ENCODE data around the gene TP53BP2. TPM values are rescaled to one million over a fixed set of nuclear protein-coding genes. Genes with fewer than 3 reads are reported as not detected.

The TP53BP2 gene
- total and polyA plus RNA-seq, 10 of the 15 experiments (the other 5 are each of a cell fraction or from before 2014, with no cell fraction given), result 1.6 to 13.7 (median 5.6) TPM

DNA sequence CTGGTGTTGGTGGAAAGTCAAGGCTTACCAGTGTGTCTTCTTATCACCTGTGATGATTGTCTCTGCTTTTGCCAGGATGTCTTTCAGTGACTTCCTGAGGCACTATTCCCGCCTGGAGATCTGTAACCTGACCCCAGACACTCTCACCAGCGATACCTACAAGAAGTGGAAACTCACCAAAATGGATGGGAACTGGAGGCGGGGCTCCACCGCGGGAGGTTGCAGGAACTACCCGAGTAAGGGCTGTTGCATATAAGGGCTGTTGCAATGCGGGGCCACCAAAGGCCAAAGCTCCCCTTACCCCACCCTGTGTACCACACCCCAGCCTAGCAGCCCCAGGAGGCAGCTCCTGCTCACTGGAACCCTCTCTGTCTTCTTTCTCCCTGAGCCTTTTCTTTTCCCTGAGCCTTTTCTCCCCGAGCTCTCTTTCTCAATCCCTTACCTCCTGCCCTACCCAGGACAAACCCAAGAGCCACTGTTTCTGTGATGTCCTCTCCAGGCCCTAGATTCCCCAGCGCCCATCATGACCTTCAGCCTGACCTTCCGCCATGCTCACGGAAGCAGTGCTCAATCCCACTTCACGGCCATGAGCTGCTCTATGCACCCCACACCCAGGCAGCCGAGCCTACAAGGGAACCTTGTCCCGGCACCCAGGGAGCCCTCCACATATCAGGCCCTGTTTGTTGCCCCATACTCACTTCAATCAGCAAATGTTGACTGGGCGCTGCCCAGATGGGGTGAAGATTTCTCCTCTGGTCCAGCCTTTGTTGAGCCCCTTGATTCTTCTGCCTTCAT, 92.8 kb downstream of the TP53BP2 start (continued):
- TF ChIP-seq, protein P1, sequence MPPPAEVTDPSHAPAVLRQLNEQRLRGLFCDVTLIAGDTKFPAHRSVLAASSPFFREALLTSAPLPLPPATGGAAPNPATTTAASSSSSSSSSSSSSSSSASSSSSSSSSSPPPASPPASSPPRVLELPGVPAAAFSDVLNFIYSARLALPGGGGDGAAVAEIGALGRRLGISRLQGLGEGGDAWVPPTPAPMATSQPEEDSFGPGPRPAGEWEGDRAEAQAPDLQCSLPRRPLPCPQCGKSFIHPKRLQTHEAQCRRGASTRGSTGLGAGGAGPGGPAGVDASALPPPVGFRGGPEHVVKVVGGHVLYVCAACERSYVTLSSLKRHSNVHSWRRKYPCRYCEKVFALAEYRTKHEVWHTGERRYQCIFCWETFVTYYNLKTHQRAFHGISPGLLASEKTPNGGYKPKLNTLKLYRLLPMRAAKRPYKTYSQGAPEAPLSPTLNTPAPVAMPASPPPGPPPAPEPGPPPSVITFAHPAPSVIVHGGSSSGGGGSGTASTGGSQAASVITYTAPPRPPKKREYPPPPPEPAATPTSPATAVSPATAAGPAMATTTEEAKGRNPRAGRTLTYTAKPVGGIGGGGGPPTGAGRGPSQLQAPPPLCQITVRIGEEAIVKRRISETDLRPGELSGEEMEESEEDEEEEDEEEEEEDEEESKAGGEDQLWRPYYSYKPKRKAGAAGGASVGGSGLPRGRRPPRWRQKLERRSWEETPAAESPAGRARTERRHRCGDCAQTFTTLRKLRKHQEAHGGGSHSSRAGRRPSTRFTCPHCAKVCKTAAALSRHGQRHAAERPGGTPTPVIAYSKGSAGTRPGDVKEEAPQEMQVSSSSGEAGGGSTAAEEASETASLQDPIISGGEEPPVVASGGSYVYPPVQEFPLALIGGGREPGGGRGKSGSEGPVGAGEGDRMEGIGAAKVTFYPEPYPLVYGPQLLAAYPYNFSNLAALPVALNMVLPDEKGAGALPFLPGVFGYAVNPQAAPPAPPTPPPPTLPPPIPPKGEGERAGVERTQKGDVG (CRISPR knock-in tag; IDR thresholded peaks at IDR 0.05), result no peak
- TF ChIP-seq, protein P2, sequence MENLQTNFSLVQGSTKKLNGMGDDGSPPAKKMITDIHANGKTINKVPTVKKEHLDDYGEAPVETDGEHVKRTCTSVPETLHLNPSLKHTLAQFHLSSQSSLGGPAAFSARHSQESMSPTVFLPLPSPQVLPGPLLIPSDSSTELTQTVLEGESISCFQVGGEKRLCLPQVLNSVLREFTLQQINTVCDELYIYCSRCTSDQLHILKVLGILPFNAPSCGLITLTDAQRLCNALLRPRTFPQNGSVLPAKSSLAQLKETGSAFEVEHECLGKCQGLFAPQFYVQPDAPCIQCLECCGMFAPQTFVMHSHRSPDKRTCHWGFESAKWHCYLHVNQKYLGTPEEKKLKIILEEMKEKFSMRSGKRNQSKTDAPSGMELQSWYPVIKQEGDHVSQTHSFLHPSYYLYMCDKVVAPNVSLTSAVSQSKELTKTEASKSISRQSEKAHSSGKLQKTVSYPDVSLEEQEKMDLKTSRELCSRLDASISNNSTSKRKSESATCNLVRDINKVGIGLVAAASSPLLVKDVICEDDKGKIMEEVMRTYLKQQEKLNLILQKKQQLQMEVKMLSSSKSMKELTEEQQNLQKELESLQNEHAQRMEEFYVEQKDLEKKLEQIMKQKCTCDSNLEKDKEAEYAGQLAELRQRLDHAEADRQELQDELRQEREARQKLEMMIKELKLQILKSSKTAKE (IDR thresholded peaks at IDR 0.05; ENCODE audit: low read depth, poor library complexity, severe bottlenecking), result no peak
- TF ChIP-seq, protein P3, sequence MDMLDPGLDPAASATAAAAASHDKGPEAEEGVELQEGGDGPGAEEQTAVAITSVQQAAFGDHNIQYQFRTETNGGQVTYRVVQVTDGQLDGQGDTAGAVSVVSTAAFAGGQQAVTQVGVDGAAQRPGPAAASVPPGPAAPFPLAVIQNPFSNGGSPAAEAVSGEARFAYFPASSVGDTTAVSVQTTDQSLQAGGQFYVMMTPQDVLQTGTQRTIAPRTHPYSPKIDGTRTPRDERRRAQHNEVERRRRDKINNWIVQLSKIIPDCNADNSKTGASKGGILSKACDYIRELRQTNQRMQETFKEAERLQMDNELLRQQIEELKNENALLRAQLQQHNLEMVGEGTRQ (IDR thresholded peaks at IDR 0.05; ENCODE audit: borderline replicate concordance, low read depth, low read length), result no peak
- TF ChIP-seq KDM1A (IDR thresholded peaks at IDR 0.05; ENCODE audit: borderline replicate concordance) (no peak), NRF1 (conservative IDR thresholded peaks at IDR 0.05; ENCODE audit: low read depth, low read length) (no peak), ATF7 (IDR thresholded peaks at IDR 0.05; ENCODE audit: low read depth) (no peak), RBBP5 (conservative IDR thresholded peaks at IDR 0.05) (no peak), HCFC1 (IDR thresholded peaks at IDR 0.05; ENCODE audit: low read length) (no peak), SMC3 (IDR thresholded peaks at IDR 0.05; ENCODE audit: borderline replicate concordance, low read length) (no peak), TAF1 (IDR thresholded peaks at IDR 0.05; ENCODE audit: borderline replicate concordance, low read depth, low read length) (no peak)
- TF ChIP-seq, protein P4, sequence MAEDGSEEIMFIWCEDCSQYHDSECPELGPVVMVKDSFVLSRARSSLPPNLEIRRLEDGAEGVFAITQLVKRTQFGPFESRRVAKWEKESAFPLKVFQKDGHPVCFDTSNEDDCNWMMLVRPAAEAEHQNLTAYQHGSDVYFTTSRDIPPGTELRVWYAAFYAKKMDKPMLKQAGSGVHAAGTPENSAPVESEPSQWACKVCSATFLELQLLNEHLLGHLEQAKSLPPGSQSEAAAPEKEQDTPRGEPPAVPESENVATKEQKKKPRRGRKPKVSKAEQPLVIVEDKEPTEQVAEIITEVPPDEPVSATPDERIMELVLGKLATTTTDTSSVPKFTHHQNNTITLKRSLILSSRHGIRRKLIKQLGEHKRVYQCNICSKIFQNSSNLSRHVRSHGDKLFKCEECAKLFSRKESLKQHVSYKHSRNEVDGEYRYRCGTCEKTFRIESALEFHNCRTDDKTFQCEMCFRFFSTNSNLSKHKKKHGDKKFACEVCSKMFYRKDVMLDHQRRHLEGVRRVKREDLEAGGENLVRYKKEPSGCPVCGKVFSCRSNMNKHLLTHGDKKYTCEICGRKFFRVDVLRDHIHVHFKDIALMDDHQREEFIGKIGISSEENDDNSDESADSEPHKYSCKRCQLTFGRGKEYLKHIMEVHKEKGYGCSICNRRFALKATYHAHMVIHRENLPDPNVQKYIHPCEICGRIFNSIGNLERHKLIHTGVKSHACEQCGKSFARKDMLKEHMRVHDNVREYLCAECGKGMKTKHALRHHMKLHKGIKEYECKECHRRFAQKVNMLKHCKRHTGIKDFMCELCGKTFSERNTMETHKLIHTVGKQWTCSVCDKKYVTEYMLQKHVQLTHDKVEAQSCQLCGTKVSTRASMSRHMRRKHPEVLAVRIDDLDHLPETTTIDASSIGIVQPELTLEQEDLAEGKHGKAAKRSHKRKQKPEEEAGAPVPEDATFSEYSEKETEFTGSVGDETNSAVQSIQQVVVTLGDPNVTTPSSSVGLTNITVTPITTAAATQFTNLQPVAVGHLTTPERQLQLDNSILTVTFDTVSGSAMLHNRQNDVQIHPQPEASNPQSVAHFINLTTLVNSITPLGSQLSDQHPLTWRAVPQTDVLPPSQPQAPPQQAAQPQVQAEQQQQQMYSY (CRISPR knock-in tag; IDR thresholded peaks at IDR 0.05), result no peak
- TF ChIP-seq, protein P5, sequence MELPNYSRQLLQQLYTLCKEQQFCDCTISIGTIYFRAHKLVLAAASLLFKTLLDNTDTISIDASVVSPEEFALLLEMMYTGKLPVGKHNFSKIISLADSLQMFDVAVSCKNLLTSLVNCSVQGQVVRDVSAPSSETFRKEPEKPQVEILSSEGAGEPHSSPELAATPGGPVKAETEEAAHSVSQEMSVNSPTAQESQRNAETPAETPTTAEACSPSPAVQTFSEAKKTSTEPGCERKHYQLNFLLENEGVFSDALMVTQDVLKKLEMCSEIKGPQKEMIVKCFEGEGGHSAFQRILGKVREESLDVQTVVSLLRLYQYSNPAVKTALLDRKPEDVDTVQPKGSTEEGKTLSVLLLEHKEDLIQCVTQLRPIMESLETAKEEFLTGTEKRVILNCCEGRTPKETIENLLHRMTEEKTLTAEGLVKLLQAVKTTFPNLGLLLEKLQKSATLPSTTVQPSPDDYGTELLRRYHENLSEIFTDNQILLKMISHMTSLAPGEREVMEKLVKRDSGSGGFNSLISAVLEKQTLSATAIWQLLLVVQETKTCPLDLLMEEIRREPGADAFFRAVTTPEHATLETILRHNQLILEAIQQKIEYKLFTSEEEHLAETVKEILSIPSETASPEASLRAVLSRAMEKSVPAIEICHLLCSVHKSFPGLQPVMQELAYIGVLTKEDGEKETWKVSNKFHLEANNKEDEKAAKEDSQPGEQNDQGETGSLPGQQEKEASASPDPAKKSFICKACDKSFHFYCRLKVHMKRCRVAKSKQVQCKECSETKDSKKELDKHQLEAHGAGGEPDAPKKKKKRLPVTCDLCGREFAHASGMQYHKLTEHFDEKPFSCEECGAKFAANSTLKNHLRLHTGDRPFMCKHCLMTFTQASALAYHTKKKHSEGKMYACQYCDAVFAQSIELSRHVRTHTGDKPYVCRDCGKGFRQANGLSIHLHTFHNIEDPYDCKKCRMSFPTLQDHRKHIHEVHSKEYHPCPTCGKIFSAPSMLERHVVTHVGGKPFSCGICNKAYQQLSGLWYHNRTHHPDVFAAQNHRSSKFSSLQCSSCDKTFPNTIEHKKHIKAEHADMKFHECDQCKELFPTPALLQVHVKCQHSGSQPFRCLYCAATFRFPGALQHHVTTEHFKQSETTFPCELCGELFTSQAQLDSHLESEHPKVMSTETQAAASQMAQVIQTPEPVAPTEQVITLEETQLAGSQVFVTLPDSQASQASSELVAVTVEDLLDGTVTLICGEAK (IDR thresholded peaks at IDR 0.05; ENCODE audit: borderline replicate concordance), result no peak

All from GM12878 (cell line).